Caco-2 (cell line): ENCODE measurements around the gene BMPR1B. TPM values are rescaled to one million over a fixed set of nuclear protein-coding genes. Genes with fewer than 3 reads are reported as not detected.

Experiments
- BruUV-seq: library from RNA; stranded (reverse); fragments of 400-500 nt; replicated peaks from 2 replicates; lab custom pipeline; 2021; lab: Mats Ljungman, UMichigan
- CTCF ChIA-PET: fragments of 300-600 bp; sonication (Branson Sonifier 250); formaldehyde crosslinking; loops from one replicate; lab custom pipeline; 2022; ENCODE audit warnings: antibody characterized with exemption; lab: Charles Lee
- POLR2A ChIA-PET: fragments of 300-600 bp; sonication (Branson Sonifier 250); formaldehyde crosslinking; loops from one replicate; lab custom pipeline; 2022; ENCODE audit warnings: antibody characterized with exemption; lab: Charles Lee
- DNase-seq, 2 experiments: peaks; one replicate each; pipeline versions ENCODE4 v3.0.0 to v3.0.0-alpha.2; 2020 to 2022
- H3K27me3 ChIP-seq: replicated peaks from 2 replicates; pipeline ENCODE4 v1.6.0; 2011; ENCODE audit warnings: low read length; ENCODE audit not compliant: control insufficient read depth, insufficient read depth
- H3K36me3 ChIP-seq: 2 replicates; pipeline ENCODE4 v1.5.1; 2011; ENCODE audit warnings: low read length; ENCODE audit not compliant: control insufficient read depth, insufficient read depth
- H3K4me1 ChIP-seq: fragments of 250-450 bp; sonication (Bioruptor Pico); 2 replicates; pipeline ENCODE4 v1.5.1; 2020; ENCODE audit warnings: mild to moderate bottlenecking
- H3K4me3 ChIP-seq: 2 replicates; pipeline ENCODE4 v1.5.1; 2011; ENCODE audit warnings: low read depth, mild to moderate bottlenecking, control low read depth, low read length
- H3K9me3 ChIP-seq: fragments of 250-450 bp; sonication (Bioruptor Pico); 2 replicates; pipeline ENCODE4 v1.5.1; 2020; ENCODE audit warnings: mild to moderate bottlenecking, moderate library complexity
- H3K27ac Mint-ChIP-seq: one replicate; pipeline ENCODE4 v1.8.0; 2022; ENCODE audit warnings: mixed read lengths; ENCODE audit not compliant: unreplicated experiment
- H3K27me3 Mint-ChIP-seq: one replicate; pipeline ENCODE4 v1.8.0; 2022; ENCODE audit warnings: mixed read lengths; ENCODE audit not compliant: insufficient read depth, unreplicated experiment
- H3K36me3 Mint-ChIP-seq: one replicate; pipeline ENCODE4 v1.8.0; 2022; ENCODE audit warnings: mild to moderate bottlenecking, mixed read lengths; ENCODE audit not compliant: insufficient read depth, unreplicated experiment
- H3K4me1 Mint-ChIP-seq: one replicate; pipeline ENCODE4 v1.8.0; 2022; ENCODE audit warnings: low read depth, mixed read lengths; ENCODE audit not compliant: unreplicated experiment
- H3K4me3 Mint-ChIP-seq: one replicate; pipeline ENCODE4 v1.8.0; 2022; ENCODE audit warnings: mild to moderate bottlenecking, moderate library complexity, mixed read lengths; ENCODE audit not compliant: unreplicated experiment
- H3K9me3 Mint-ChIP-seq: one replicate; pipeline ENCODE4 v1.8.0; 2022; ENCODE audit warnings: mixed read lengths; ENCODE audit not compliant: unreplicated experiment
- CTCF ChIP-seq, 2 experiments: fragments of 200-600 bp in 1 of 2; IDR thresholded peaks; 1 replicate in 1 of 2; 2 replicates in 1 of 2; pipeline versions ENCODE4 v1.5.1 to v1.8.0; 2011 to 2022; ENCODE audit warnings: antibody characterized with exemption in 1 of 2, control low read depth in 1 of 2, inconsistent platforms in 1 of 2, low read depth in 1 of 2, low read length in 1 of 2, mild to moderate bottlenecking in 1 of 2, moderate library complexity in 1 of 2; ENCODE audit not compliant: insufficient read depth in 1 of 2, severe bottlenecking in 1 of 2, unreplicated experiment in 1 of 2
- intact Hi-C: fragments of 100-400 bp; cut with micrococcal nuclease; formaldehyde crosslinking; loops from one replicate; pipeline ENCODE4 v1.10.0; 2022; ENCODE audit not compliant: unreplicated experiment
- total RNA-seq: library from RNA; stranded (reverse); gene quantifications from 2 replicates; pipeline ENCODE4 v1.2.3, GENCODE V29; 2022

Gene BMPR1B
- total RNA-seq, 1 experiment from 2014 or later = 8.7 TPM

DNA sequence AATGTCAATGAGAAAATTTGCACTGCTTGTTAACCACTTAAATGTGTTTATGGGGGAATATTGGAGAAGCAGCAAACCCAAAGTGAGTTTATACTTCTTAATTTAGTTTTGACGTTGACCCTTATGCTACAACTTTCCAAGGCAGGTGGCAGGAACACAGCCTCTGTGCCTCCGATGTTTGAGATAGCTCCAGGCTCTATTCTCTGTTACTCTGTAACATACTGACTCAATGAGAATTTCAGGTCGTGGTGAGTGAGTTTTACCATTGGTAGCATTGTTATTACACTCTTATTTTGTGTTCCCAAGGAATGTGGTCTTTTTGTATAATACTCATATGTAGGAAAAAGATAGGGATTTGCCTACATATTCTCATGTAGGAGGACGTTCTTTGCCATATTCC lies 210.7 kb downstream of the BMPR1B start:
- intact Hi-C loops = no loop called here
- H3K27me3 Mint-ChIP-seq = no peaks in the 10 kb centered on the region
- peaks cover 6% of the 10 kb centered on the region; the same call in 1 of the 2 replicates for H3K4me1 ChIP-seq
- H3K27ac Mint-ChIP-seq = no peak overlapping the region
- no peak overlapping the region for H3K4me3 ChIP-seq
- no peaks in the 10 kb centered on the region for H3K27me3 ChIP-seq
- CTCF ChIA-PET = no interaction called here
- no peak for TF ChIP-seq CTCF (IDR thresholded peaks at IDR 0.05; ENCODE audit: insufficient read depth in 1 of 2, low read depth in 1 of 2, low read length in 1 of 2, severe bottlenecking in 1 of 2, unreplicated experiment in 1 of 2)
- BruUV-seq = no TSS peak
- POLR2A ChIA-PET = no interaction called here
- no peak for DNase-seq
- no peaks in the 10 kb centered on the region for H3K36me3 ChIP-seq
- H3K9me3 ChIP-seq = peaks cover 6% of the 10 kb centered on the region; the same call in 1 of the 2 replicates
- no peak overlapping the region for H3K4me3 Mint-ChIP-seq
- no peaks in the 10 kb centered on the region for H3K36me3 Mint-ChIP-seq
- no peaks in the 10 kb centered on the region for H3K9me3 Mint-ChIP-seq
- peaks cover 22% of the 10 kb centered on the region for H3K4me1 Mint-ChIP-seq

- Mint-ChIP-seq H3K27ac (no peak overlapping the region), H3K27me3 (no peaks in the 10 kb centered on the region), H3K36me3 (no peaks in the 10 kb centered on the region), H3K4me3 (no peak overlapping the region), H3K4me1 (peaks cover 20% of the 10 kb centered on the region), H3K9me3 (no peaks in the 10 kb centered on the region)
- Histone ChIP-seq H3K27me3 (no peaks in the 10 kb centered on the region), H3K4me3 (no peak overlapping the region), H3K9me3 (no peaks in the 10 kb centered on the region), H3K4me1 (peaks cover 3% of the 10 kb centered on the region; the same call in 1 of the 2 replicates), H3K36me3 (no peaks in the 10 kb centered on the region)
- no TSS peak for BruUV-seq
- TF ChIP-seq CTCF (IDR thresholded peaks at IDR 0.05; ENCODE audit: insufficient read depth in 1 of 2, low read depth in 1 of 2, low read length in 1 of 2, severe bottlenecking in 1 of 2, unreplicated experiment in 1 of 2) = no peak
- POLR2A ChIA-PET = no interaction called here
- intact Hi-C loops = no loop called here
- CTCF ChIA-PET = no interaction called here
- no peak for DNase-seq
These were observed 212.9 kb downstream of the BMPR1B start for GRCh38 chr4:94970650-94971049.

GRCh38 chr4:94974773-94975172 lies 217.0 kb downstream of the BMPR1B start:
- no peaks in the 10 kb centered on the region for H3K27me3 ChIP-seq
- H3K36me3 Mint-ChIP-seq = no peaks in the 10 kb centered on the region
- intact Hi-C loops = no loop called here
- no peak for DNase-seq
- no peak overlapping the region for H3K27ac Mint-ChIP-seq
- H3K4me3 ChIP-seq = no peak overlapping the region
- no peaks in the 10 kb centered on the region for H3K36me3 ChIP-seq
- H3K9me3 Mint-ChIP-seq = no peaks in the 10 kb centered on the region
- H3K4me1 Mint-ChIP-seq = peaks cover 7% of the 10 kb centered on the region
- CTCF ChIA-PET = no interaction called here
- no peaks in the 10 kb centered on the region for H3K4me1 ChIP-seq
- no TSS peak for BruUV-seq
- H3K4me3 Mint-ChIP-seq = no peak overlapping the region
- POLR2A ChIA-PET = no interaction called here
- no peak for TF ChIP-seq CTCF (IDR thresholded peaks at IDR 0.05; ENCODE audit: insufficient read depth in 1 of 2, low read depth in 1 of 2, low read length in 1 of 2, severe bottlenecking in 1 of 2, unreplicated experiment in 1 of 2)
- no peaks in the 10 kb centered on the region for H3K27me3 Mint-ChIP-seq
- H3K9me3 ChIP-seq = no peaks in the 10 kb centered on the region
